CD1c-positive myeloid dendritic cell (primary cell): ENCODE results near the gene DUSP10.

Source experiments
- DNase-seq: peaks from one replicate; pipeline ENCODE4 v3.0.0-alpha.2; 2016; ENCODE audit errors: extremely low spot score

DUSP10 gene

GRCh38 chr1:221765527-221765926 is 23.6 kb upstream of the DUSP10 start:
- DNase-seq, result no peak

DNA sequence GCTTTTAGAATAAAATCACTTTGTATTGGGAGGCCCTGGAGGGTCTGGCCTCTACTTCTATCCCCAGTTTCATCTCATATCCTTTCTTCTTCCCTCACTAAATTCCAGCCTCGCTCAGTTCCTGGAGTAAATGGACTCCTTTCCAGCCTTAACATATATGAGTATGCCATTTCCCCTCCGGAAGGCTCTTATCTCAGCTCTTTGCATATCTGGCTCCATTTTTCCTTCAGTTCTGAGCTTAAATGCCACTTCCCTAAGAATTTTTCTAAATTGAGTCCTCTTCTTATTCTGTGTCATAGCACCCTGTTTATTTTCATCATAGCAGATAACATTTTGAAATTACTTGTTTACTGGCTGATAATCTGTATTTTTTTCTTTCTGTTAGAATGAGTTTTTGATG is 20.2 kb upstream of the DUSP10 start:
- no peak for DNase-seq

DNA sequence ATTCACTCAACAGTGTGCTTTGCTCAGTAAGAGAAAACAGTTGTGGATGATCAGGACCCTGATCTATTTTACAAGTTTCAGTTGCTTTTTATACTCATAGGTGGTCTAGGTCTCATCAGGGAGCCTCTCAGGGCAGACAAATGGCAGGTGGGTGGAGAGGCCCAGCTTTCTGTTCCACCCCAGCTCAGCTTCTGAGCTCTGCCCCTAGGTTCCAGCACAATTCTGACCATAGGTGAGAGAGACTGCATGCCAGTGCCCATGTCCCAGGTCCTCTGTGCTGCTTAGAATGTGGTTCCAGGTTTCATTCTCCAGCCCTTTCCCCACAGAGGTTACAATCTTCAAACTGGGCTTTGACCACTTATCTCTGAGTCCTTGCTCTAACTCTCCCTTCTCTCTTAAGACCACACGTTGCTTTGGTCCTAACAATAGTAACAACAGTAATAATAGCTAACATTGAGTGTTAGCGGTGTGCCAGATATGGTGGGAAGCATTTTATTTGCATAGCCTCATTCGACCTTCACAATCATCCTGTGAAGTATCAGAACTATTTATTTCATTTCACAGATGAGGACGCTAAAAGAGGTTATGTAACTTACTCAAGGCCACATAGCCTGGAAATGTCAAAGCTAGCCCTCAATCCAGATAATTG is 19.6 kb upstream of the DUSP10 start:
- no peak for DNase-seq

DNA sequence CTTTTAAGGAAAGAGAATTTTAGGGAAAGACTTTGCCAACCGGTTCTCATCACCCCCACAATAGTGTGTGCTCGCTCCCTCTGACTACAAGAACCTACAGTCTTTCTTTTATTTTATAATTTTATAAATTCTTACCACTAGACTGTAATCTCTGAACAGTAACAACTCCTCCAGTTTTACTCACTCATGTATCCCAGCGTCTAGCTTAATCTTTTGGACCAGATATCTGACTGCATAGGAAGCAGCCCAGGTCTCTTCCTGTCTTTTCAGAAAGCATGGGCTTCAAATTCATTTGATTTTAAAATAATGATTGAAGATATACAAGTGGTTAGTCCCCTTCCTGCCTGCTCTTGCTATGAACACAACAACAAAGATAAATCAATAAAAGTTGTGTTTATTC is 19.0 kb upstream of the DUSP10 start:
- no peak for DNase-seq

GRCh38 chr1:221759436-221759835 is 17.5 kb upstream of the DUSP10 start:
- DNase-seq, result no peak

DNA sequence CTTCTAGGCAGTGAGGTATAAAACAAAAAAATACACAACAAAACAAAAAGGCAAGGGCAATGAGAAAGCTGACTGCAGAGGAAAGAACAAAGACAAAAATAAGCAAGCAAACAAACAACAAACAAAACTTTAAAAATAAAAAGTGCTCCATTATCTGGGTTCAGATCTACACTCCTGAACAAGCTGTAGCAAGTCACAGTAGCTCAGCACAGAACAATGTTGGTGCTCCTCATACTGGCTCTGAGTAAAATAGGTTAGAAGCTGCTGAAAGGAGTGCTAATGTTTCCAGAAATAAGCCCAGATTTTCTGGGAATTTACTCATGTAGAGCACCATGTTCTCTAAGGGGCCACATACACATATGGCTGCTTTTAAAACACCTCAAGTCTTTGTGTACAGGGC is 16.6 kb upstream of the DUSP10 start:
- no peak for DNase-seq

- DNase-seq, result no peak
These were observed 15.1 kb upstream of the DUSP10 start for GRCh38 chr1:221756830-221757551.

DNA sequence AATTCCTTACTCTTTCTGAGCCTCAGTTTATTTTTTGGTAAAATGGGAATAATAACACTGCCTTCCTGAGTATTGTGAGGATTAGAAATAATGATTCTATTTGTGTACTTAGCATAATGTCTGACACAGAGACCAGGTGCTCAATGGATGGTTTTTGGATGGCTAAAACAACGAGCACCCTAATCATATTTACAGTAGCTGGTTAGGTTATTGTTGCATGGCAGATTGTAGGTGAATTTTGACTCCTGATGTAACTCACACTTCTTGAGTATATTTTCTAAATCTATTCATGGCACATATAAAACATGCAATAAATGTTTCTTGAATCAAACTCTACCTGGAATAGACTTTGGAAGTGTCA is 11.9 kb upstream of the DUSP10 start:
- DNase-seq, result no peak

DNA sequence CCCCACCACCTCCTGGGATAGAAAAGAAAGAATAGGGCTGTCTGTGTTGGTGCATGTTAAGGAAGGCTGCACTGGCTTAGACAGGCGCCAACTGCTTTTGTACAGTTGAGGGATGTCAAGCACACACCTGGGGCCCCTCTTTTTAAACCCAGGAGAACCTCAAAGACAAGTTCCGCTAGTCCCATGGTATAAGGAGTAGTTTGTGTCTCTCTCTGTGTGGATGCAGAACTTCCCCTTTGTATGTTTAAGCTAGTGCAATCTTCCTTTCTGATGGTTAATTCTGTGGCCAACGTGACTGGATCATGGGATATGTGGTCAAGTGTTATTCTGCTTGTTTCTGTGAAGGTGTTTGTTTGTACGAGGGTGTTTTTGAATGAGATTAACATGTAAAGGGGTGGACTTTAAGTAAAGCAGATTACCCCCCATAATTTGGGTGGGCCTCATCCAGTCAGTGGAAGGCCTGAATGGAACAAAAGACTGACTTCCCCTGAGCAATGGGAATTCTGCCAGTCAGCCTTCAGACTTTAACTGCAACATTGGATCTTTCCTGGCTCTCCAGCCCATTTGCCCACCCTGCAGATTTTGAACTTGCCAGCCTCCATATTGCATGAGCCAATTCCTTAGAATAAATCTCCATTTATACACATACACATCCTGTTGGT is 9.5 kb upstream of the DUSP10 start:
- peak; percentile 55 for DNase-seq

- DNase-seq, result no peak
These were observed 7.1 kb upstream of the DUSP10 start for GRCh38 chr1:221748981-221749380.

DNA sequence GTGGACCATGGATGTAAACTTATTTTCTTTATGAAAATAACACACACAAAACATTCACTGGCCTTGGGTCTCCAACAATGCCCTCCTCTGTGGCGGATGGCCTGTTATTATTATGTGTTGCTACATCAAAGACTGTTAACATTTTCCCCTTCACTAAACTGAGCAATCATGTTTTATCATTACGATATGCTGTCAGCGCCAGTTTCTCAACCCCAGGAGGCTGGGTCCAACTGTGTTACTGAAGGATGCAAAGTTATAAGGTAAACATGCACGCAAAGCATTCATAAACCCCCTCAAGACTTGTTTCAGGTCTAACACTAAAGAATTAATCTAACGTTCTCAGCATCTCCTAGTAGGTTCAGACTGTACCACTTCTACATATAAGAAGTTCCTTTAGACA is 6.0 kb upstream of the DUSP10 start:
- DNase-seq, result no peak

DNA sequence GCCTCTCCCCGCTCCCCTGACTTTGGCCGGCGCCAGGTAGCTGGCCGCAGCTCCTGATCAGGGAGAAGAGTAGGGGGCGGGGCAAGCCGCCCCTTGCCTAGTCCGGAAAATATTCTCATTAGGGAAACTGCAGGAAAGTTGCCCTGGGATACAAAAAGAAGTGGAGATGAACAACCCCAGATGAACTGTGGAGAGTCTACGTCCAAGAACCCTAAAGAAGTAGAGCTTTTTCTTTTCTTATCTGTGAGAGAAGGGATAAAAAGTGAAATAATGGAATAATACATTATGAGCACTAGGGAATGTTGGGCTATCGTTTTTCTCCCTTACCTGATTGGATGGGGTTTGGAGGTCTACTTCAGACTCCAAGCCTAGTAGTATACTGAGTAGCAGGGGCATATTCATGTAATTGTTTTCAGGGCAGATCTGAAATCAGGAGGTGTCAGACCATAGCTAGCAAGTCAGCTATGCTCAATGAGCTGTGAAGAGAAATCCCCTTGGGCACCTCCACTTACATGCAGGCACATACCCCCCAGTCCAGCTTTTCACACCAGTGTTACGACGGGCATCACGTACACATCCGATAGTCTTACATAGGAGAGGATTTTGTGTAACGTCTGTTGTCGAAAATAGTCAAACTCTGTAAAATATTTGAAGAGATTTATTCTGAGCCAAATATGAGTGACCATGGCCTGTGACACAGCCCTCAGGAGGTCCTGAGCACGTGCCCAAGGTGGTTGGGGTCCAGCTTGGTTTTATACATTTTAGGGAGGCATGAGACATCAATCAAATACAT is 1.7 kb upstream of the DUSP10 start:
- no peak for DNase-seq

GRCh38 chr1:221742555-221743415 is 896 bp upstream of the DUSP10 start:
- DNase-seq, result peak; percentile 93

GRCh38 chr1:221740993-221741702 is 741 bp downstream of the DUSP10 start:
- DNase-seq, result peak; percentile 67

- DNase-seq, result peak; percentile 55
These were observed 1.4 kb downstream of the DUSP10 start for GRCh38 chr1:221740369-221740992.

DNA sequence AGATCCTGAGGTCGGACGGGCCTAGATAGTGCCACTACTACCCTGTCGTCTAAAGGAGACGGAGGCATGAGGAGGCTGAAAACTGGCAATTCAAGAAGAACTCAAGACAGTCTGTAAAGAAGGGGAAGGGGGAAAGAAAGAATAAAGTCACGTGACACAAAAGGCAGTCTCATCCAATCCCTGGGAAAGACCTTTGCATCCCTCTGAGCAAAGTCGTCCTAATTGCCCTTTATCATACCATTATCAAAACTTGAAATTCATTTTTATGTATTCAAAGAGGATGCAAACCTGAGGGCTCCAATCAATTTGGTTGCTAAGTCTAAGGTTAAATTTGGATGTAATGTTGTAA is 2.2 kb downstream of the DUSP10 start:
- no peak for DNase-seq

GRCh38 chr1:221739018-221739676 is 2.7 kb downstream of the DUSP10 start:
- no peak for DNase-seq

- DNase-seq, result no peak
These were observed 5.2 kb downstream of the DUSP10 start for GRCh38 chr1:221736714-221737113.

DNA sequence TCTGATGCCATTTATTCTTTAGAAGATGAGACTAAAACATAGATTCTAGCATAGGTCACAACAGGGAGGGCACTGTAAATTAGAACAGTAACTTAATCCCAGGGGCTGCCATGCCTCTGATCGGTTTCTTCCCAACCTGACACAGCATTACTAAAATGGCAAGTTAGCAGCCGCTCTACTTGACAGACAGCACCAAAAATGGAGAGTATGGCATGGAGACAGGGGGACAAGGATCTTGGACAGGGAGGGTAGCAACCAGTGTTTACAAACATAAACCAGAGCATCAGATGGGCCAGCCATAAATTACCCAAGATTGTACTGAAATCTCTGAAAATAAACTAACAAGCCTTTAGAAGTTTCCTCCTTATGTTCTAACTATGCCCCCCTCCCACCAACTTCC is 5.9 kb downstream of the DUSP10 start:
- DNase-seq, result no peak

DNA sequence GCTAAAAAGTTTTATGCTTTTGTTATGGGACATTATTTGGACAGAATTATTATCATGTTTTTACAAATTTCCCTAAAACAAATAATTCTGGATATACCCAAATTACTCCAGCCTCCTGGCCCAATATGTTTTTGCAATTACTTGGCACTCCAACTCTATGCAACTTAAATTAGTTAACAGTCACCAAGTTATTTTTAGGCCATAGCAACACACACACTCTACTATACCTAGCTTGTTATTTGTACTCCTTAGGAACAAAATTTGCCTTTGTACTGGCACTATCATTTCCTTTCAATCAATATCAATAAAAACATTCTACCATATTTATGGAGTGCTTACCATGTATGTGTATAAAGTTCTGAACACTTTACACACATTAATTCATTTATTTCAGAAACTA is 7.7 kb downstream of the DUSP10 start:
- DNase-seq, result no peak
